Measurements from ENCODE around the gene AFF2.

The AFF2 gene

GRCh38 chrX:148874636-148875246 lies 374.3 kb downstream of the AFF2 start:
- TF ChIP-seq, protein P1, sequence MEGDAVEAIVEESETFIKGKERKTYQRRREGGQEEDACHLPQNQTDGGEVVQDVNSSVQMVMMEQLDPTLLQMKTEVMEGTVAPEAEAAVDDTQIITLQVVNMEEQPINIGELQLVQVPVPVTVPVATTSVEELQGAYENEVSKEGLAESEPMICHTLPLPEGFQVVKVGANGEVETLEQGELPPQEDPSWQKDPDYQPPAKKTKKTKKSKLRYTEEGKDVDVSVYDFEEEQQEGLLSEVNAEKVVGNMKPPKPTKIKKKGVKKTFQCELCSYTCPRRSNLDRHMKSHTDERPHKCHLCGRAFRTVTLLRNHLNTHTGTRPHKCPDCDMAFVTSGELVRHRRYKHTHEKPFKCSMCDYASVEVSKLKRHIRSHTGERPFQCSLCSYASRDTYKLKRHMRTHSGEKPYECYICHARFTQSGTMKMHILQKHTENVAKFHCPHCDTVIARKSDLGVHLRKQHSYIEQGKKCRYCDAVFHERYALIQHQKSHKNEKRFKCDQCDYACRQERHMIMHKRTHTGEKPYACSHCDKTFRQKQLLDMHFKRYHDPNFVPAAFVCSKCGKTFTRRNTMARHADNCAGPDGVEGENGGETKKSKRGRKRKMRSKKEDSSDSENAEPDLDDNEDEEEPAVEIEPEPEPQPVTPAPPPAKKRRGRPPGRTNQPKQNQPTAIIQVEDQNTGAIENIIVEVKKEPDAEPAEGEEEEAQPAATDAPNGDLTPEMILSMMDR (IDR thresholded peaks at IDR 0.05; ENCODE audit: low read depth, low read length): no peak
- H3K4me3 ChIP-seq (ENCODE audit: low read depth, low read length): no peak overlapping the region

- H3K4me3 ChIP-seq (ENCODE audit: low read depth, low read length): no peak overlapping the region
- TF ChIP-seq, protein P1 (IDR thresholded peaks at IDR 0.05; ENCODE audit: low read depth, low read length): no peak
These were observed 378.0 kb downstream of the AFF2 start for GRCh38 chrX:148878371-148878770.

- no peak overlapping the region for H3K4me3 ChIP-seq (ENCODE audit: low read depth, low read length)
- TF ChIP-seq, protein P1 (IDR thresholded peaks at IDR 0.05; ENCODE audit: low read depth, low read length): no peak
These were observed 384.8 kb downstream of the AFF2 start for GRCh38 chrX:148885203-148885602.

DNA sequence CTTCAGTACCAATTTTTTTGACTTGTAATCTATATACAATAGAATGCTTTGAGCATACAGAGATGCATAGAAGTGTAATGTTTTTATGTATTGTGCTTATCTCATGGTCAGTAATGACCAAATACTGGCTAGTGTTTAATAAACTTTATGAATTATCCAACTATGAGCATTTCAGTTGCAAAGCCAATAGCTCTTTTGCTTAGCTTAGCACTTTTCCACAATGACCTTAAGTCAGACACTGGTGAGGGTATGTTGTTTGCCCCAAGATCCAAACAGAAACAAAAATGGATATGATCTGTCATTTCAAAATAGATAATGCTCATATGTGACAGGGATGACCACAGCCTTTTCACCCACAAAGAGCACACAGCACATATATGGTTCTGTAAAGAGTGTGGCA lies 393.0 kb downstream of the AFF2 start:
- no peak overlapping the region for H3K4me3 ChIP-seq (ENCODE audit: low read depth, low read length)
- TF ChIP-seq, protein P1 (IDR thresholded peaks at IDR 0.05; ENCODE audit: low read depth, low read length): no peak

GRCh38 chrX:148902581-148902980 lies 402.2 kb downstream of the AFF2 start:
- no peak overlapping the region for H3K4me3 ChIP-seq (ENCODE audit: low read depth, low read length)
- TF ChIP-seq, protein P1 (IDR thresholded peaks at IDR 0.05; ENCODE audit: low read depth, low read length): no peak

- TF ChIP-seq, protein P1 (IDR thresholded peaks at IDR 0.05; ENCODE audit: low read depth, low read length): no peak
These were observed 402.8 kb downstream of the AFF2 start for GRCh38 chrX:148903176-148903575.

GRCh38 chrX:148904421-148905111 lies 404.1 kb downstream of the AFF2 start:
- no peak overlapping the region for H3K4me3 ChIP-seq (ENCODE audit: low read depth, low read length)
- TF ChIP-seq, protein P1 (IDR thresholded peaks at IDR 0.05; ENCODE audit: low read depth, low read length): no peak

More at GRCh38 chrX:148903176-148903575, 402.8 kb downstream of the AFF2 start:
- H3K4me3 ChIP-seq (ENCODE audit: low read depth, low read length): no peak overlapping the region
